ENCODE data around the gene ZBTB7A.

The ZBTB7A gene

DNA sequence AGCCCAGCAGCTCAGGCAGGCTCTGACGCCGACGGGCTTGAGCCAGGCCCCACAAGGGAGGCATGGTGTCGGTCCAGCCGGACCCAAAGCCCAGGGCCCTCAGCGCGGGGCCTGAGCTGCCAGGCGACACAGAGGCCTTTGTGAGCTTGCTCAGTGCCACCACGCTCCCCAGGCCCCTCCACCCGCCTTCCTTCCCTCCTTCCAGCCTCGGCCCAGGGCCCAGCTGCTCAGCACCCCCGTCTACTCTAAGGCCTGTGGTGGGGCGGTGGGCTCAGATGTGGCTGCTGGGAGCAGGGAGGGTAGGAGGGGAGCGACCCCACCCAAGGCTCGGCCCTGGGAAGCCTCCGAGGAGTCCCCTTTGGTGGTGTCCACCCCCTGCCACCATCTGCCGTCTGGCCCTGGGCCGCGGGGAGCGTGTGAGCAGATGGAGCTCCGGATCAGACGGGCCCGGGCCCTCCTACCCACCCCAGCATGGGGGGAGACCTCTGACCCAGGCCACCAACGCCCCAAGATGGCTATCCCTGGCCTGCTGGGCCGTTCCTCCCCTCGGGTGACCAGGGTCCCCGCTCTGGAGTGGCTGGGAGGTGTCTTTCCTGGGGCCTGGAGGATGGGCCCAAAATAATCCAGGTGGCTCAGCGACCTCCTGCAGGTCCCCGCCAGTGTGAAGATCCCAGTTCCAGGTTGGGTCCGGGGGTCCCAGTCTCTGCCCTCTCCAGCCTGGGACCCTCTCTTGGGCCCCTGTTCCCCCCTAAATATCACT is 7.8 kb downstream of the ZBTB7A start:
- Histone ChIP-seq H3K27me3 (ENCODE audit: control insufficient read depth, insufficient read depth, low read length) (no peaks in the 10 kb centered on the region), H3K4me3 (ENCODE audit: low read length) (no peak overlapping the region), H3K27ac (ENCODE audit: low read length) (no peak overlapping the region), H3K9me3 (ENCODE audit: control insufficient read depth, low read depth, low read length) (no peaks in the 10 kb centered on the region), H3K36me3 (ENCODE audit: control insufficient read depth, low read depth, low read length) (peaks cover 6% of the 10 kb centered on the region), H3K9ac (ENCODE audit: low read length) (no peak overlapping the region), H3K4me1 (ENCODE audit: control insufficient read depth, low read depth, low read length) (peaks cover 5% of the 10 kb centered on the region)

DNA sequence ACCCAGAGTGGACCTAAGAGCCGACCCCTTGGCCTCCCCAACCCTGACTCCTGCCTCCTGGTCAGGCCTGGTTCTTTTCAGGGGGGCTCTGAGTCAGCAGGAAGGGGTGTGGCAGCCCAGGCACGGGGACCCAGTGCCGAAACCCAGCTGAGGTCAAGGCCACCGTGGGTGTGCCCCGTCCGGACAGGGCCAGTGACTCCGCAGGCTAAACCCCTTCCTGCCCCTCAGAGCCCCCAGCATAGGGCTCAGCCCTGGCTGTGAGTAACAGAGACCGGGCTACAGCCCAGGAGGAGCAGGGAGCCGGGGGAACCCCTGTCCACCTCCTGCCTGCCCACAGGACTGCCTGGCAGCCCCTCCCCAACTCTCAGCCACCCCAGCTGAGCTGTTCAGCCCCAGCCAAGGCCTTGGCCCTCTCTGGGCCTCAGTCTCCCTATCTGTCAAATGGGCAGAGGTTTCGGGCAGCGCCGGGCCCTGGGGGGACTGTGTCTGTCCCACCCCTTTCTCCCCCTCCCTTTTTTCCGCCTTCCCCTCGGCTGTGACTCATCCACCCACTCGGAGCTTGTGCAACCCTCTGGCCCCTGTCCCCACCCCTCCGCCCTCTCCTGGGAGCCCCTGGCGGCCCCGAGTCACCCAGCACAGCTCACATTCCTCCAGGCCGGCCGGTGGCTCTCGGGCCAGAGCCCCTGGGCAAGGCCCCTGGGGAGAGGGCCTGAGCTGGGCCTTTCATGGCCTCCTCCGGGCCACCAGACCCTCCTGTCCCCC is 8.6 kb downstream of the ZBTB7A start:
- peaks cover 14% of the 10 kb centered on the region for H3K36me3 ChIP-seq (ENCODE audit: control insufficient read depth, low read depth, low read length)
- no peak overlapping the region for H3K9ac ChIP-seq (ENCODE audit: low read length)
- no peaks in the 10 kb centered on the region for H3K9me3 ChIP-seq (ENCODE audit: control insufficient read depth, low read depth, low read length)
- H3K27ac ChIP-seq (ENCODE audit: low read length): no peak overlapping the region
- H3K27me3 ChIP-seq (ENCODE audit: control insufficient read depth, insufficient read depth, low read length): no peaks in the 10 kb centered on the region
- no peak overlapping the region for H3K4me3 ChIP-seq (ENCODE audit: low read length)
- H3K4me1 ChIP-seq (ENCODE audit: control insufficient read depth, low read depth, low read length): no peaks in the 10 kb centered on the region

DNA sequence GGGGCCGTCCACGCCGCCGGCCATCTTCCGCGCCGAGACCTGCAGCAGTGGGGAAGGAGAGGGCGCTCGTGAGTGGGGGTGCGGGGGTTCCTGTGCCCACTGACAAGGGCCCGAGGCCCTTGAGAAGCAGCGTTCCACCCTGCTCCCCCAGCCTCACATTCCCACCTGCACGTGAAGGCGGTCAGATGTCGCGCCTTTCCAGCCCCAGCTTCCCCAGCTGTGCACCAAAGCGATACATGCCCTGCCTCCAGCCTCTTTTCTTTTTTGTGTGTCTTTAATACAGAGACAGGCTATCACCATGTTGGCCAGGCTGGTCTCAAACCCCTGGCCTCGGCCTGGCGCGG is 11.5 kb downstream of the ZBTB7A start:
- Histone ChIP-seq H3K9ac (ENCODE audit: low read length) (no peak overlapping the region), H3K27ac (ENCODE audit: low read length) (no peak overlapping the region), H3K4me1 (ENCODE audit: control insufficient read depth, low read depth, low read length) (no peaks in the 10 kb centered on the region), H3K27me3 (ENCODE audit: control insufficient read depth, insufficient read depth, low read length) (no peaks in the 10 kb centered on the region), H3K36me3 (ENCODE audit: control insufficient read depth, low read depth, low read length) (peaks cover 18% of the 10 kb centered on the region), H3K4me3 (ENCODE audit: low read length) (no peak overlapping the region), H3K9me3 (ENCODE audit: control insufficient read depth, low read depth, low read length) (no peaks in the 10 kb centered on the region)

DNA sequence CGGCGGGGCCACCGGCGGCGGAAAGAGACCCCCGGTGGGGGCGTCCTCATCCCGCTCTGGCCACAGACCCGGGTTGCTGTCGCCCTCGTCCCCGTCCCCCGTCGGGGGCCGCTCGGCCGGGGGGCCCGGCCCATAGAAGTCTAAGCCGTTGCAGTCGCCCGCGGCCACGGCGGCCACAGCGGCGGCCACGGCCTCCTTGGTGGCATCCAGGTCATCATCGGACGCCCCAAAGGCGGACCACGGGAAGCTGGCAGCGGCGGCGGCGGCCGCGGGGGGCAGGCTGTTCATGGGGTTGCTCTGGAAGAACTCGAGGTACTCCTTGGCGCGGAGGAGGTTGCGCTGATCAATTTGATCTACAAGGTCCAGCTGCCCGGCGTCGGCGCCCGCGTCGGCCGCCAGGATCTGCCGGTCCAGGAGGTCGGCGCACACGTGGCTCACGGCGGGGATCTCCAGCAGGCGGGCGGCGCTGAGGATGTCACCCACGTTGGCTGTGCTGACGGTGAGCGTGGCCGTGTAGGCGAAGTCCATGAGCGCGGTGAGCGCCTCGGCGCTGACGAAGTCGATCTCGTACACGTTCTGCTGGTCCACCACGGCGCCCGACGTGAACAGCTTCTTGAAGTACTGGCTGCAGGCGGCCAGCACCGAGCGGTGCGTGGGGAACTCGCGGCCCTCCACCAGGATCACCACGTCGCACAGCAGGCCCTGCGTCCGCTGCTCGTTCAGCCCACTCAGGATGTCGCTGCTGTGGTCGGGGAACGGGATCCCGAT is 12.1 kb downstream of the ZBTB7A start:
- no peaks in the 10 kb centered on the region for H3K9me3 ChIP-seq (ENCODE audit: control insufficient read depth, low read depth, low read length)
- H3K4me1 ChIP-seq (ENCODE audit: control insufficient read depth, low read depth, low read length): no peaks in the 10 kb centered on the region
- H3K9ac ChIP-seq (ENCODE audit: low read length): no peak overlapping the region
- peaks cover 19% of the 10 kb centered on the region for H3K36me3 ChIP-seq (ENCODE audit: control insufficient read depth, low read depth, low read length)
- no peak overlapping the region for H3K27ac ChIP-seq (ENCODE audit: low read length)
- no peak overlapping the region for H3K4me3 ChIP-seq (ENCODE audit: low read length)
- H3K27me3 ChIP-seq (ENCODE audit: control insufficient read depth, insufficient read depth, low read length): no peaks in the 10 kb centered on the region

DNA sequence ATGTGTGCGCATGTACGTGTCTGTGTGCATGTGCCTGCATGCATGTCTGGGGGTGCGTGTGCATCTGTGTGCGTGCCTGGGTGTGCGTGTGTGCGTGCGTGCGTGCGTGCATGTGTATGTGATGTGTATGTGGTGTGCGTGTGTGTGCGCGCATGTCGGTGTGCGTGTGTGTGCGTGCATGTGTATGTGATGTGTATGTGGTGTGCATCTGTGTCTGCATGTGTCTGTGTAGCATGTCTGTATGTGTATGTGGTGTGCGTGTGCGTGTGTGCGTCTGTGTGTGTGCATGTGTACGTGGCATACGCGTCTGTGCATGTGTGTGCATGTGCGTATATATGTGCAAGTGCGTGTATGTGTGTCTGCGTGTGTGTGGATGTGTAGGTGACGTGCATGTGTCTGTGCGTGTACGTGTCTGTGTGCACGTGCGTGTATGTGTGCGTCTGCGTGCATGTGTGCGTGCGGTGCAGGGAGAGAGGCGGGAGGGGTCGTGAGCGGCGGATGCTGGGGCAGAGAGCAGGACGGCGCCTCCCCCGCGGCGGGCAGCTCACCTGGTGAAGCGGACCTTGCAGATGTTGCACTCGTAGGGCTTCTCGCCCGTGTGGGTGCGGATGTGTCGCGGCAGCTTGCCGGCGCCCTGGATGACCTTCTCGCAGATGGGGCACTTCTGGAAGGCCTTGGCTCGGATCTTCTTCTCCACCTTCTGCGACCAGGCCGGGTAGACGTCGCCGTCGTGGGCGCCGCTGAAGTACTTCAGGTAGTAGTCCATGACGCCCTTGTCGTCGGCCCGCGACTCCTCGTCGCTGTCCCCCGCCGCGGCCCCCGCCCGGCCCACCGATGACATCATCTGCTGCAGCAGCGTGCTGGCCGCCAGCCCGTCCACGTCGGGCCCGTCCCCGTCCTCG is 13.0 kb downstream of the ZBTB7A start:
- Histone ChIP-seq H3K9ac (ENCODE audit: low read length) (no peak overlapping the region), H3K4me1 (ENCODE audit: control insufficient read depth, low read depth, low read length) (no peaks in the 10 kb centered on the region), H3K9me3 (ENCODE audit: control insufficient read depth, low read depth, low read length) (no peaks in the 10 kb centered on the region), H3K36me3 (ENCODE audit: control insufficient read depth, low read depth, low read length) (peaks cover 23% of the 10 kb centered on the region), H3K4me3 (ENCODE audit: low read length) (no peak overlapping the region), H3K27me3 (ENCODE audit: control insufficient read depth, insufficient read depth, low read length) (no peaks in the 10 kb centered on the region), H3K27ac (ENCODE audit: low read length) (no peak overlapping the region)

DNA sequence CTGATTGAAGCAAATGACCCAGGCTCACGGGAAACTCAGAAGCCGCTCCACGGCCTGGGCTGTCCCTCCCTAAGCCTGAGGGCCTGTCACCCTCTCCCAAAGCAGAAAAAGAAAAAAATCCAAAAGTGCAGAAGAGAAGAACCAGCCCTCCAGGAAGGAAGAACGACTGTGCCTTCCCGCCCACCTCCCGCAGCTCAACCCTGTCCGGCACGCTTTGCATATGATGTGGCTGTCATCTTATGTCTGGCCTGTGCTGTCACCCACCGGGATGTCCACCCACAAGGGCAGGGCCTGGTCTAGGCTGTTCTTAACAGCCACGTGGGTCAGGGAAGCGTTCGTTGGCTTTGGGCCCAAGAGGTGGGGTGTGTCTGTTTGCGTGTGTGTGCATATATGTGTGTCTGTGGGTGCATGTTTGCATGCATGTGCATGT is 13.7 kb downstream of the ZBTB7A start:
- Histone ChIP-seq H3K4me1 (ENCODE audit: control insufficient read depth, low read depth, low read length) (no peaks in the 10 kb centered on the region), H3K9me3 (ENCODE audit: control insufficient read depth, low read depth, low read length) (no peaks in the 10 kb centered on the region), H3K36me3 (ENCODE audit: control insufficient read depth, low read depth, low read length) (peaks cover 23% of the 10 kb centered on the region), H3K27ac (ENCODE audit: low read length) (no peak overlapping the region), H3K27me3 (ENCODE audit: control insufficient read depth, insufficient read depth, low read length) (no peaks in the 10 kb centered on the region), H3K9ac (ENCODE audit: low read length) (no peak overlapping the region), H3K4me3 (ENCODE audit: low read length) (no peak overlapping the region)

DNA sequence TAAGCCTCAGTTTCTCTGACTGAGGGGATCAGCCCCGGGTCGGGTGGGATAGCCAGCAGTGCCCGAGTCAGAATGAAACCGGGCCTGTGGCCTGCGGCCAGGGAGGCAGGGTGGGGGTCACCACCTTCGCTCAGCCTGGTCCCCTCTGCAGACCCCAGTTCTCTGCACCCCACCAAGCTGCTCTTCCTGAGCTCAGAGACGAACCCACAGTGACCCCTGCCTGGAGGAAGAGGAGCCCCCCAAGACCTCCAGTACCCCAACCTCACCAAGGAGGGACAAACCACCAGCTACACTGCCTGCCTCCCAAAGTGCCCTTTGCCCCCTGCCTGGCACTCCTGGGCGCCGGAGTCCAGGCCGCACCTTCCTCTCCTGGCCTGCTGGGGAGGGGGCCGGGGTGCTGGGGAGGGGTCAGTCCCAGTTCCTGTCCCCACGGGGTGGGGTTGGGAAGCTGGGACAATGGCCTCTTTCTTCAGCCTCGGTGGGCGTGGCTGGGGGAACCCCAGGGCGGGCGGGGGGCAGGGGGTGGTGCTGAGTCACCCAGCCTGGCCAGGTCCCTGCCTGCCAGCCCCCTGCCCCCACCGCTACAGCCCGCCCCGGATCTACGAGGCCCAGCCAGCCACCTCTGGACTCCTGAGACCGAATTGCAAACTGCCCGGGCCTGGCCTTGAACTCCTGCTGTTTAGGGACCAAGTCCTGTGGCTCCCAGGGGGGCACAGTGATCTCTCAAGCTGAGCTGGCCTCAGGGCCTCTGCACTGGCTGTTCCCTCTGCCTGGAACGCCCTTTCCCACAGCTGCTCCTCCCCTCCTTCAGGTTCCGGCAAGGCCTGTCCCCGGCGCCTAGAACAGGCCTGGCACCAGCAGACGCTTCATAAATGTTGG is 14.3 kb downstream of the ZBTB7A start:
- Histone ChIP-seq H3K4me1 (ENCODE audit: control insufficient read depth, low read depth, low read length) (no peaks in the 10 kb centered on the region), H3K9me3 (ENCODE audit: control insufficient read depth, low read depth, low read length) (no peaks in the 10 kb centered on the region), H3K27ac (ENCODE audit: low read length) (no peak overlapping the region), H3K9ac (ENCODE audit: low read length) (no peak overlapping the region), H3K27me3 (ENCODE audit: control insufficient read depth, insufficient read depth, low read length) (no peaks in the 10 kb centered on the region), H3K36me3 (ENCODE audit: control insufficient read depth, low read depth, low read length) (peaks cover 23% of the 10 kb centered on the region), H3K4me3 (ENCODE audit: low read length) (no peak overlapping the region)

DNA sequence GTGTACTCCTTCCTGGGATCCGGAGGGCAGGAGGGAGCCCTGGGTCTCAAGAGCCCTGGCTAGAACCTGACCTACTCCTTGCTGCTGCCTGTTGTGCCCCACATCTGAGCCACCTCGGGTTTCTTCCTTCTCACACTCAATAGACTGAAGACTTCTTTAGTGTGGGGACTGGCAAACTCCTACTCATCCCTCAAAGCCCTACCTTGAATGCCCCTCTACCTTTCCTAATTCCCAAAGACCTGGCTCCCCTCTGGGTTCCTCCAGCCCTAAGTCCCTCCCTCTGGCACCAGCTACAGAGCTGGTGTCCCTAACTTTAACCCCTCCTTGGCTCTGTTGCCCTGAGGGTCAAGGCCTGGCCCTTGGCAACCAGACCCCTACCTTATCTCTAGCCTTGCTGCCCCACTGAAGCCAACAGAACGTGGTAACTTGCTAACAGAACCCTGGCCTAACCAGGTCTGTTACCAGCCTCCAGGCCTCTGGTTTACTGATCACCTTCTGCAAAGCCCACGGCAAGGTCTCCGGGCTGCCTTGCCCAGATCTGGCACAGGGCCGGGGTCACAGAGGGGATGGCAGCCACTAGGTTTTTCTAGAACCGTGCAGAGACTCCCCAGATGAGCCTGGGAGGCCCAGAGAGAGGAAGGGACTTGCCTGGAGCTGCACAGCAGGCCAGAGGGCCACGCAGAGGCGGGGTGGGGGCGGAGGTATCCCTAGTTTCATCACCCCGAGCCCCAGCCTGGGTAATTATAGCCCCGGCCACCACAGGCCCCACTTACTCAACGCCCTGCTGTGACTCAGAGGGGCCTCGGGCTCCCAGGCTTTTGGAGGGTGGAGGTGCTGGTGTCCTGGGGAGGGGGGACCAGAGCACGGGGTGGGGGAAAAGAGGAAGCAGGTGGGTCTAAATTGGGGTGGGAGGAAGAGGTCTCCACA is 15.3 kb downstream of the ZBTB7A start:
- no peak overlapping the region for H3K9ac ChIP-seq (ENCODE audit: low read length)
- H3K4me3 ChIP-seq (ENCODE audit: low read length): no peak overlapping the region
- H3K4me1 ChIP-seq (ENCODE audit: control insufficient read depth, low read depth, low read length): no peaks in the 10 kb centered on the region
- H3K27ac ChIP-seq (ENCODE audit: low read length): no peak overlapping the region
- H3K27me3 ChIP-seq (ENCODE audit: control insufficient read depth, insufficient read depth, low read length): no peaks in the 10 kb centered on the region
- H3K36me3 ChIP-seq (ENCODE audit: control insufficient read depth, low read depth, low read length): peaks cover 23% of the 10 kb centered on the region
- no peaks in the 10 kb centered on the region for H3K9me3 ChIP-seq (ENCODE audit: control insufficient read depth, low read depth, low read length)

DNA sequence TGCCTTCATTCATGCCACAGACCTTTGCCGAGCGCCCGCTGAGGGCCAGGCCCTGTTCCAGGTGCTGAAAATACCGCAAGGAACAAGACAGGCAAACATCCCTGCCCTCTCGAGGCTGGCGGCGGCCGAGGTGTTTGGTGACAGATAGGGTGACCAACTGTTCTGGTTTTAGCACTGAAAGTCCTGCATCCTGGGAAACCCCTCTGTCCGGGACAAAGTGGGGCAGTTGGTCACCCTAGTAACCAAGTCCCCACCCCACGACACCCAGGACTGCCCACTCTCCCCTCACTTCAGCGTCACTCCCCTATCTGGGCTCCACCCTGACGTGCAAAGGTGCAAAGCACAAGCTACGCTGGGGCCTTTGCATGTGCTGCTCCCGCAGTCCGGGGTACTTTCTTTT is 17.3 kb downstream of the ZBTB7A start:
- Histone ChIP-seq H3K9me3 (ENCODE audit: control insufficient read depth, low read depth, low read length) (no peaks in the 10 kb centered on the region), H3K27me3 (ENCODE audit: control insufficient read depth, insufficient read depth, low read length) (no peaks in the 10 kb centered on the region), H3K27ac (ENCODE audit: low read length) (no peak overlapping the region), H3K4me3 (ENCODE audit: low read length) (no peak overlapping the region), H3K4me1 (ENCODE audit: control insufficient read depth, low read depth, low read length) (no peaks in the 10 kb centered on the region), H3K9ac (ENCODE audit: low read length) (no peak overlapping the region), H3K36me3 (ENCODE audit: control insufficient read depth, low read depth, low read length) (peaks cover 18% of the 10 kb centered on the region)
